ENCODE measurements around the gene TMX4. TPM values are rescaled to one million over a fixed set of nuclear protein-coding genes. Genes with fewer than 3 reads are reported as not detected.
A peak's percentile ranks its signal among the peaks of the same experiment; 100 is the strongest.

TMX4 gene
- total RNA-seq, 1 experiment from 2014 or later: 31.7 TPM

DNA sequence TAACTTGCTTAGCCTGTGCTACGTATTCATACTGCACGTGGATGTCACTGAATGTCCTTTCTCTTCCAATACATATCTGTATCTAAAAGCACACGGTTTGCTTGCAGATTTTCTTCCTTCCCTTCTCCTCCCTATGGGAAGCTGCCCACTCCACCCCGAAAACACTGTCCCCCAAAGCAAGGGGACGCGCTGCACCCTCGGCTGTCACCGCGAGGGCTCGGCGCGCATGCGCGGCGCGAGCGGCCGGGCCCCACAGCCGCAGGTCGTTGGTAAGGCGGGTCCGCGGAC is 659 bp downstream of the TMX4 start:
- CTCF ChIA-PET: no interaction called here

DNA sequence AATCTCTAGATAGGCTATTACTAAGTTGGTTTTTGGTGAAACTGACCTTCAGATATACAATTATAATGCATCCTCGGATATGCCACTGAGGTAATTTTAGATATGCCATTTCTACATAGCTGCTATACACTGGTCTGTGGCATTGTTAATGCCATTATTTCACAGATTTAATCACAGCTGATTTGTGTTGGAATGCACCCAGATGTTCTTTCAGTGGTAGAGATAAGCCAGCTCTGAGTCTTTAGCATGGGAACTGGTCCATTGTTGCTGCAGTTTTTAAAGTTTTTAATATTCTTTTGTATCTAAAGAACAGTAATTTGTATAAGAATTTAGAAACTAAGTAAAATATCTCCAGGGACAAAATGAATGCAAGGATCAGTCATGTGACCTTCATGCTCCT is 6.8 kb downstream of the TMX4 start:
- intact Hi-C loops (cut with micrococcal nuclease; ENCODE audit: unreplicated experiment): no loop called here
- no peaks in the 10 kb centered on the region for H3K9me3 ChIP-seq (ENCODE audit: low read depth, low read length, poor library complexity, severe bottlenecking)
- H3K27ac ChIP-seq (ENCODE audit: low read depth, low read length, poor library complexity, severe bottlenecking): no peak overlapping the region
- H3K4me3 ChIP-seq (ENCODE audit: low read depth, low read length, poor library complexity, severe bottlenecking): no peak overlapping the region
- POLR2A ChIA-PET (ENCODE audit: low non-redundant PET): no interaction called here
- TF ChIP-seq EZH2 (IDR thresholded peaks at IDR 0.05; ENCODE audit: borderline replicate concordance, low read depth, low read length, poor library complexity, severe bottlenecking): no peak
- TF ChIP-seq, protein P1, sequence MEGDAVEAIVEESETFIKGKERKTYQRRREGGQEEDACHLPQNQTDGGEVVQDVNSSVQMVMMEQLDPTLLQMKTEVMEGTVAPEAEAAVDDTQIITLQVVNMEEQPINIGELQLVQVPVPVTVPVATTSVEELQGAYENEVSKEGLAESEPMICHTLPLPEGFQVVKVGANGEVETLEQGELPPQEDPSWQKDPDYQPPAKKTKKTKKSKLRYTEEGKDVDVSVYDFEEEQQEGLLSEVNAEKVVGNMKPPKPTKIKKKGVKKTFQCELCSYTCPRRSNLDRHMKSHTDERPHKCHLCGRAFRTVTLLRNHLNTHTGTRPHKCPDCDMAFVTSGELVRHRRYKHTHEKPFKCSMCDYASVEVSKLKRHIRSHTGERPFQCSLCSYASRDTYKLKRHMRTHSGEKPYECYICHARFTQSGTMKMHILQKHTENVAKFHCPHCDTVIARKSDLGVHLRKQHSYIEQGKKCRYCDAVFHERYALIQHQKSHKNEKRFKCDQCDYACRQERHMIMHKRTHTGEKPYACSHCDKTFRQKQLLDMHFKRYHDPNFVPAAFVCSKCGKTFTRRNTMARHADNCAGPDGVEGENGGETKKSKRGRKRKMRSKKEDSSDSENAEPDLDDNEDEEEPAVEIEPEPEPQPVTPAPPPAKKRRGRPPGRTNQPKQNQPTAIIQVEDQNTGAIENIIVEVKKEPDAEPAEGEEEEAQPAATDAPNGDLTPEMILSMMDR (conservative IDR thresholded peaks at IDR 0.05; ENCODE audit: low read depth, low read length): no peak
- BruUV-seq (replicated peaks): no TSS peak
- CTCF ChIA-PET: no interaction called here
- H3K4me1 ChIP-seq (ENCODE audit: insufficient read depth, low read length, poor library complexity, severe bottlenecking): peaks cover 7% of the 10 kb centered on the region
- DNase-seq (ENCODE audit: low spot score): peak; percentile 8
- H3K36me3 ChIP-seq (ENCODE audit: insufficient read depth, low read length, poor library complexity, severe bottlenecking): no peaks in the 10 kb centered on the region
- H3K27me3 ChIP-seq (replicated peaks; ENCODE audit: insufficient read depth, low read depth, low read length, poor library complexity): no peaks in the 10 kb centered on the region

More for the DNA sequence above, 659 bp downstream of the TMX4 start:
- POLR2A ChIA-PET (ENCODE audit: low non-redundant PET): interaction anchor here (0.6 kb wide), 1 partner anchor 1572 kb away, joined by 6 read pairs; no protein-coding TSS in a partner anchor
- no peak for TF ChIP-seq EZH2 (IDR thresholded peaks at IDR 0.05; ENCODE audit: borderline replicate concordance, low read depth, low read length, poor library complexity, severe bottlenecking)
- TF ChIP-seq, protein P1 (conservative IDR thresholded peaks at IDR 0.05; ENCODE audit: low read depth, low read length): no peak
- peak; percentile 74 for DNase-seq (ENCODE audit: low spot score)
- no peaks in the 10 kb centered on the region for H3K36me3 ChIP-seq (ENCODE audit: insufficient read depth, low read length, poor library complexity, severe bottlenecking)
- no peaks in the 10 kb centered on the region for H3K27me3 ChIP-seq (replicated peaks; ENCODE audit: insufficient read depth, low read depth, low read length, poor library complexity)
- intact Hi-C loops (cut with micrococcal nuclease; ENCODE audit: unreplicated experiment): no loop called here
- H3K9me3 ChIP-seq (ENCODE audit: low read depth, low read length, poor library complexity, severe bottlenecking): no peaks in the 10 kb centered on the region
- peaks cover 18% of the 10 kb centered on the region for H3K4me1 ChIP-seq (ENCODE audit: insufficient read depth, low read length, poor library complexity, severe bottlenecking)
- H3K4me3 ChIP-seq (ENCODE audit: low read depth, low read length, poor library complexity, severe bottlenecking): peak overlapping the region; percentile 83
- no TSS peak for BruUV-seq (replicated peaks)
- peak overlapping the region; percentile 88 for H3K27ac ChIP-seq (ENCODE audit: low read depth, low read length, poor library complexity, severe bottlenecking)

DNA sequence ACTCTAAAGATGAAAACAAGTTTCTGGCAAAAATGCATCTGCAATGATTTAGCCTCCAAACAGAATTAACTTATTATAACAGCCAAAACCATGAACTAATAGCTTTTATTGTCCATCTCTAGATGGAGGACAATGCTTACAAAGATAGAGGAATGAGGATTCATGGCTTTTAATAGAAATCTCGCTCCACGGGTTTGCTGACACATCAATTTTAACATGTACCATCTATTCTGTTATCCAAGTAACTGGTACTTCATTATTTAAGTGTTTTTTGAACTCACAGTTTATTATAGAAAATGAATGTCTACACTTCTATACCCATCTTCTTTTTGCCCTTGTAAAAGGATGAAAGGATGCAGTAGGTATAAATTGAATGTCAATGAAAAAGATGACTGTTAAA is 10.8 kb downstream of the TMX4 start:
- POLR2A ChIA-PET (ENCODE audit: low non-redundant PET): no interaction called here
- Histone ChIP-seq H3K9me3 (ENCODE audit: low read depth, low read length, poor library complexity, severe bottlenecking) (no peaks in the 10 kb centered on the region), H3K4me3 (ENCODE audit: low read depth, low read length, poor library complexity, severe bottlenecking) (no peak overlapping the region), H3K4me1 (ENCODE audit: insufficient read depth, low read length, poor library complexity, severe bottlenecking) (peaks cover 6% of the 10 kb centered on the region), H3K27ac (ENCODE audit: low read depth, low read length, poor library complexity, severe bottlenecking) (no peak overlapping the region), H3K27me3 (replicated peaks; ENCODE audit: insufficient read depth, low read depth, low read length, poor library complexity) (no peaks in the 10 kb centered on the region), H3K36me3 (ENCODE audit: insufficient read depth, low read length, poor library complexity, severe bottlenecking) (no peaks in the 10 kb centered on the region)
- DNase-seq (ENCODE audit: low spot score): no peak
- CTCF ChIA-PET: no interaction called here
- intact Hi-C loops (cut with micrococcal nuclease; ENCODE audit: unreplicated experiment): no loop called here
- no peak for TF ChIP-seq EZH2 (IDR thresholded peaks at IDR 0.05; ENCODE audit: borderline replicate concordance, low read depth, low read length, poor library complexity, severe bottlenecking)
- TF ChIP-seq, protein P1 (conservative IDR thresholded peaks at IDR 0.05; ENCODE audit: low read depth, low read length): no peak
- BruUV-seq (replicated peaks): no TSS peak

Data from A673 (cell line).